HepG2 (cell line): ENCODE measurements around the gene RNF213. TPM values are rescaled to one million over a fixed set of nuclear protein-coding genes. Genes with fewer than 3 reads are reported as not detected.

ENCODE experiments used
- CREB1 ChIP-seq, 2 experiments: fragments of 450-650 bp in 1 of 2; IDR thresholded peaks; 2 replicates each; pipeline ENCODE4 v1.6.1; 2016 to 2017; ENCODE audit warnings: control low read depth in 1 of 2, mild to moderate bottlenecking in 1 of 2, missing compliant biosample characterization in 1 of 2, missing genetic modification characterization in 1 of 2
- GTF2F1 ChIP-seq: fragments of 150-350 bp; IDR thresholded peaks from 2 replicates; pipeline ENCODE4 v1.6.1; 2014; ENCODE audit warnings: low read length
- HOXA9 ChIP-seq: sonication (generic); formaldehyde crosslinking; IDR thresholded peaks from 2 replicates; pipeline ENCODE4 v1.8.1; 2022; ENCODE audit warnings: missing genetic modification reagents, mild to moderate bottlenecking, moderate library complexity, borderline replicate concordance
- KDM3A ChIP-seq: IDR thresholded peaks from 2 replicates; pipeline ENCODE4 v1.6.1; 2018; ENCODE audit warnings: low read depth, missing compliant biosample characterization
- PLRG1 ChIP-seq: fragments of 450-650 bp; conservative IDR thresholded peaks from 2 replicates; pipeline ENCODE4 v1.6.1; 2016
- RARA ChIP-seq: IDR thresholded peaks from 2 replicates; pipeline ENCODE4 v1.6.1; 2016; ENCODE audit warnings: missing genetic modification reagents, missing compliant biosample characterization
- SRSF1 ChIP-seq: fragments of 200-400 bp; formaldehyde crosslinking; optimal IDR thresholded peaks from 2 replicates; pipeline ENCODE3; 2017; ENCODE audit warnings: mild to moderate bottlenecking, low read depth, low read length, moderate library complexity
- ZC3H13 ChIP-seq: sonication (generic); formaldehyde crosslinking; IDR thresholded peaks from 2 replicates; pipeline ENCODE4 v1.8.1; 2023; ENCODE audit warnings: mild to moderate bottlenecking, missing genetic modification reagents, moderate library complexity
- ZFP1 ChIP-seq: IDR thresholded peaks from 2 replicates; pipeline ENCODE4 v1.6.1; 2016
- ZNF180 ChIP-seq: sonication (generic); formaldehyde crosslinking; IDR thresholded peaks from 2 replicates; pipeline ENCODE4 v1.4.0; 2020; ENCODE audit warnings: low read depth, missing genetic modification reagents, borderline replicate concordance
- ZNF263 ChIP-seq: sonication (generic); formaldehyde crosslinking; IDR thresholded peaks from 2 replicates; pipeline ENCODE4 v1.4.0; 2020; ENCODE audit warnings: missing genetic modification reagents
- ZNF441 ChIP-seq: sonication (generic); formaldehyde crosslinking; IDR thresholded peaks from 2 replicates; pipeline ENCODE4 v1.7.0; 2021; ENCODE audit warnings: missing genetic modification reagents, borderline replicate concordance
- ZNF550 ChIP-seq: sonication (generic); formaldehyde crosslinking; IDR thresholded peaks from 2 replicates; pipeline ENCODE4 v1.4.0; 2020; ENCODE audit warnings: mild to moderate bottlenecking, missing genetic modification reagents, borderline replicate concordance
- ZNF7 ChIP-seq: IDR thresholded peaks from 2 replicates; pipeline ENCODE4 v1.6.1; 2016; ENCODE audit warnings: missing biosample characterization, missing genetic modification reagents
- ZNF773 ChIP-seq: sonication (generic); formaldehyde crosslinking; IDR thresholded peaks from 2 replicates; pipeline ENCODE4 v1.4.0; 2020; ENCODE audit warnings: missing genetic modification reagents, borderline replicate concordance
- ZNF816 ChIP-seq: sonication (generic); formaldehyde crosslinking; IDR thresholded peaks from 2 replicates; pipeline ENCODE4 v1.8.0; 2022; ENCODE audit warnings: missing genetic modification reagents, mild to moderate bottlenecking, borderline replicate concordance
- ZNF839 ChIP-seq: sonication (generic); formaldehyde crosslinking; IDR thresholded peaks from 2 replicates; pipeline ENCODE4 v1.4.0; 2020; ENCODE audit warnings: missing genetic modification reagents, mild to moderate bottlenecking, borderline replicate concordance
- ZNF850 ChIP-seq: sonication (generic); formaldehyde crosslinking; conservative IDR thresholded peaks from 2 replicates; pipeline ENCODE4 v1.9.0; 2021; ENCODE audit warnings: mild to moderate bottlenecking, missing genetic modification reagents
- polyA plus RNA-seq, 8 experiments: library from polyadenylated mRNA; depleted of rRNA in 3 of 8; stranded (reverse) in 7 of 8; unstranded in 1 of 8; fragments of >200 nt; fragmentation: Illumina TruSeq in 4 of 8; extraction: Trizol in 4 of 8; gene quantifications; 2 replicates each; pipeline versions ENCODE4 v1.2.1 to v1.2.3, GENCODE V29; 2011 to 2016; ENCODE audit warnings: low read depth in 4 of 8, missing spikeins in 1 of 8, mixed read lengths in 1 of 8; ENCODE audit not compliant: insufficient read depth in 1 of 8
- total RNA-seq, 5 experiments: library from RNA; depleted of rRNA; stranded (reverse); fragments of >200 nt; fragmentation: Illumina TruSeq; extraction: Trizol; gene quantifications; 2 replicates each; pipeline ENCODE4 v1.2.3, GENCODE V29; 2016; ENCODE audit warnings: low read depth in 1 of 5
- TF ChIP-seq, protein P1 (sequence below): sonication (generic); formaldehyde crosslinking; IDR thresholded peaks from 2 replicates; pipeline ENCODE4 v1.4.0; 2020; ENCODE audit warnings: missing genetic modification reagents
- TF ChIP-seq, protein P2 (sequence below): sonication (generic); formaldehyde crosslinking; IDR thresholded peaks from 2 replicates; pipeline ENCODE4 v1.4.0; 2020; ENCODE audit warnings: mild to moderate bottlenecking, missing genetic modification reagents
- TF ChIP-seq, protein P3 (sequence below): sonication (generic); formaldehyde crosslinking; IDR thresholded peaks from 2 replicates; pipeline ENCODE4 v1.4.0; 2020; ENCODE audit warnings: mild to moderate bottlenecking, missing genetic modification reagents
- TF ChIP-seq, protein P4 (sequence below): sonication (generic); formaldehyde crosslinking; conservative IDR thresholded peaks from 2 replicates; pipeline ENCODE4 v1.5.0; 2020; ENCODE audit warnings: missing genetic modification reagents

Gene RNF213
- total and polyA plus RNA-seq, 2 of the 13 experiments (the other 11 are each of a cell fraction or from before 2014, with no cell fraction given): 38.6 to 38.7 TPM

DNA sequence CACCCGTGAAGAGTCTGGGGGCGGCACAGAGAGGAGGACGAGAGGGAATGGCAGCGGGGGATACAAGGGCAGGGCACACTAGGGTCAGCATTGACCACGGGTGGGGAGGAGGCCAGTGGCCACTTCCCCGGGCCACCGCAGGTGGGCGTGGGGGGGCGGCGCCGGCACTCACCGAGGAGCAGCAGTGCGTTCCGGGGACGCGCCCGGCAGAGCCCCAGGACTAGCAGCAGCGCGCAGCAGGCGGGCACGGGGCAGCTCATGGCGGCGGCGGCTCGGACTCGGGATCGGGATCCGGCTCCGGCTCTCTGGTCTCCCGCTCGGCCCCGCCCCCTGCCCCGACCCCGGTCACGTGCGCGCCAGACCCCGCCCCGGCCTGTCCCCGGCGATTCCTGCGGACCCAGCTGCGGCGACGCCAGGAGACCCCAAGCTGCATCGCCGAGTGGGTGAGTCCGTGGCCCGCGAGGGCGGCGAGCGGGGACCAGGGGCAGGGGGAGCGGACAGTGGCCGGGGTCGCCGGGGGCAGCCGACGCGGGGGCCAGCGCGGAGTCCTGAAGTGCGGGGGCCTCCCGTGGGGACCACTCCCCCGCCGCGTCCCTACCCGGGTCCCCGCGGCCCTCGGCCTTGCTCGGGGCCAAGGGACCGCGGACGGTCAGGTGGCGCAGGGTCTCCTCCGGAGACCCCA is 40.5 kb upstream of the RNF213 start, which contains the start of the genes SGSH and SLC26A11 (continued):
- TF ChIP-seq ZNF550 (CRISPR knock-in tag) (peak; percentile 62; the same call in 1 of the 2 replicates), SRSF1 (peak; percentile 68), PLRG1 (no peak), RARA (CRISPR knock-in tag) (no peak; the same call in 1 of the 2 replicates), ZNF180 (CRISPR knock-in tag) (no peak), GTF2F1 (no peak), ZNF773 (CRISPR knock-in tag) (0 out of 2 replicates have a peak, but pooled peaks have one; percentile 74), ZNF839 (CRISPR knock-in tag) (no peak; the same call in 1 of the 2 replicates), ZNF263 (no peak; the same call in 1 of the 2 replicates), HOXA9 (no peak), CREB1 (IDR thresholded peaks at IDR 0.05) (no peak), CREB1 (CRISPR knock-in tag; IDR thresholded peaks at IDR 0.05) (no peak), KDM3A (CRISPR knock-in tag) (0 out of 2 replicates have a peak, but pooled peaks have one; percentile 39), ZFP1 (CRISPR knock-in tag) (no peak), ZNF850 (CRISPR knock-in tag) (no peak; the same call in 1 of the 2 replicates), ZNF7 (CRISPR knock-in tag) (no peak), ZNF816 (CRISPR knock-in tag) (no peak), ZC3H13 (CRISPR knock-in tag) (0 out of 2 replicates have a peak, but pooled peaks have one; percentile 60), ZNF441 (CRISPR knock-in tag) (no peak)
- TF ChIP-seq, protein P1, sequence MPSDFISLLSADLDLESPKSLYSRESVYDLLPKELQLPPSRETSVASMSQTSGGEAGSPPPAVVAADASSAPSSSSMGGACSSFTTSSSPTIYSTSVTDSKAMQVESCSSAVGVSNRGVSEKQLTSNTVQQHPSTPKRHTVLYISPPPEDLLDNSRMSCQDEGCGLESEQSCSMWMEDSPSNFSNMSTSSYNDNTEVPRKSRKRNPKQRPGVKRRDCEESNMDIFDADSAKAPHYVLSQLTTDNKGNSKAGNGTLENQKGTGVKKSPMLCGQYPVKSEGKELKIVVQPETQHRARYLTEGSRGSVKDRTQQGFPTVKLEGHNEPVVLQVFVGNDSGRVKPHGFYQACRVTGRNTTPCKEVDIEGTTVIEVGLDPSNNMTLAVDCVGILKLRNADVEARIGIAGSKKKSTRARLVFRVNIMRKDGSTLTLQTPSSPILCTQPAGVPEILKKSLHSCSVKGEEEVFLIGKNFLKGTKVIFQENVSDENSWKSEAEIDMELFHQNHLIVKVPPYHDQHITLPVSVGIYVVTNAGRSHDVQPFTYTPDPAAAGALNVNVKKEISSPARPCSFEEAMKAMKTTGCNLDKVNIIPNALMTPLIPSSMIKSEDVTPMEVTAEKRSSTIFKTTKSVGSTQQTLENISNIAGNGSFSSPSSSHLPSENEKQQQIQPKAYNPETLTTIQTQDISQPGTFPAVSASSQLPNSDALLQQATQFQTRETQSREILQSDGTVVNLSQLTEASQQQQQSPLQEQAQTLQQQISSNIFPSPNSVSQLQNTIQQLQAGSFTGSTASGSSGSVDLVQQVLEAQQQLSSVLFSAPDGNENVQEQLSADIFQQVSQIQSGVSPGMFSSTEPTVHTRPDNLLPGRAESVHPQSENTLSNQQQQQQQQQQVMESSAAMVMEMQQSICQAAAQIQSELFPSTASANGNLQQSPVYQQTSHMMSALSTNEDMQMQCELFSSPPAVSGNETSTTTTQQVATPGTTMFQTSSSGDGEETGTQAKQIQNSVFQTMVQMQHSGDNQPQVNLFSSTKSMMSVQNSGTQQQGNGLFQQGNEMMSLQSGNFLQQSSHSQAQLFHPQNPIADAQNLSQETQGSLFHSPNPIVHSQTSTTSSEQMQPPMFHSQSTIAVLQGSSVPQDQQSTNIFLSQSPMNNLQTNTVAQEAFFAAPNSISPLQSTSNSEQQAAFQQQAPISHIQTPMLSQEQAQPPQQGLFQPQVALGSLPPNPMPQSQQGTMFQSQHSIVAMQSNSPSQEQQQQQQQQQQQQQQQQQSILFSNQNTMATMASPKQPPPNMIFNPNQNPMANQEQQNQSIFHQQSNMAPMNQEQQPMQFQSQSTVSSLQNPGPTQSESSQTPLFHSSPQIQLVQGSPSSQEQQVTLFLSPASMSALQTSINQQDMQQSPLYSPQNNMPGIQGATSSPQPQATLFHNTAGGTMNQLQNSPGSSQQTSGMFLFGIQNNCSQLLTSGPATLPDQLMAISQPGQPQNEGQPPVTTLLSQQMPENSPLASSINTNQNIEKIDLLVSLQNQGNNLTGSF (CRISPR knock-in tag): no peak; the same call in 1 of the 2 replicates
- TF ChIP-seq, protein P2, sequence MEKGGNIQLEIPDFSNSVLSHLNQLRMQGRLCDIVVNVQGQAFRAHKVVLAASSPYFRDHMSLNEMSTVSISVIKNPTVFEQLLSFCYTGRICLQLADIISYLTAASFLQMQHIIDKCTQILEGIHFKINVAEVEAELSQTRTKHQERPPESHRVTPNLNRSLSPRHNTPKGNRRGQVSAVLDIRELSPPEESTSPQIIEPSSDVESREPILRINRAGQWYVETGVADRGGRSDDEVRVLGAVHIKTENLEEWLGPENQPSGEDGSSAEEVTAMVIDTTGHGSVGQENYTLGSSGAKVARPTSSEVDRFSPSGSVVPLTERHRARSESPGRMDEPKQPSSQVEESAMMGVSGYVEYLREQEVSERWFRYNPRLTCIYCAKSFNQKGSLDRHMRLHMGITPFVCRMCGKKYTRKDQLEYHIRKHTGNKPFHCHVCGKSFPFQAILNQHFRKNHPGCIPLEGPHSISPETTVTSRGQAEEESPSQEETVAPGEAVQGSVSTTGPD: no peak
- TF ChIP-seq, protein P3, sequence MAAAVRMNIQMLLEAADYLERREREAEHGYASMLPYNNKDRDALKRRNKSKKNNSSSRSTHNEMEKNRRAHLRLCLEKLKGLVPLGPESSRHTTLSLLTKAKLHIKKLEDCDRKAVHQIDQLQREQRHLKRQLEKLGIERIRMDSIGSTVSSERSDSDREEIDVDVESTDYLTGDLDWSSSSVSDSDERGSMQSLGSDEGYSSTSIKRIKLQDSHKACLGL (CRISPR knock-in tag): peak; percentile 85
- TF ChIP-seq, protein P4, sequence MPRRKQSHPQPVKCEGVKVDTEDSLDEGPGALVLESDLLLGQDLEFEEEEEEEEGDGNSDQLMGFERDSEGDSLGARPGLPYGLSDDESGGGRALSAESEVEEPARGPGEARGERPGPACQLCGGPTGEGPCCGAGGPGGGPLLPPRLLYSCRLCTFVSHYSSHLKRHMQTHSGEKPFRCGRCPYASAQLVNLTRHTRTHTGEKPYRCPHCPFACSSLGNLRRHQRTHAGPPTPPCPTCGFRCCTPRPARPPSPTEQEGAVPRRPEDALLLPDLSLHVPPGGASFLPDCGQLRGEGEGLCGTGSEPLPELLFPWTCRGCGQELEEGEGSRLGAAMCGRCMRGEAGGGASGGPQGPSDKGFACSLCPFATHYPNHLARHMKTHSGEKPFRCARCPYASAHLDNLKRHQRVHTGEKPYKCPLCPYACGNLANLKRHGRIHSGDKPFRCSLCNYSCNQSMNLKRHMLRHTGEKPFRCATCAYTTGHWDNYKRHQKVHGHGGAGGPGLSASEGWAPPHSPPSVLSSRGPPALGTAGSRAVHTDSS (CRISPR knock-in tag): no peak
